BE2C (cell line): ENCODE measurements around the gene RSPRY1.
"Not testable (repeated sequence)": the region's sequence is repeated elsewhere in the genome, so short reads cannot be mapped to it uniquely, and the experiment has no call there.

ENCODE experiments used
- DNase-seq: peaks from one replicate; pipeline ENCODE4 v3.0.0-alpha.2; 2020
- H3K27me3 ChIP-seq: fragments of 250-450 bp; sonication (Bioruptor Pico); 2 replicates; pipeline ENCODE4 v1.5.1; 2020; ENCODE audit warnings: mild to moderate bottlenecking
- H3K36me3 ChIP-seq: fragments of 250-450 bp; sonication (Bioruptor Pico); 2 replicates; pipeline ENCODE4 v1.5.1; 2020; ENCODE audit warnings: mild to moderate bottlenecking
- H3K4me1 ChIP-seq: fragments of 250-450 bp; sonication (Bioruptor Pico); 2 replicates; pipeline ENCODE4 v1.5.1; 2020
- H3K4me3 ChIP-seq: 2 replicates; pipeline ENCODE4 v1.5.1; 2011; ENCODE audit warnings: low read depth, low read length
- H3K9me3 ChIP-seq: fragments of 250-450 bp; sonication (Bioruptor Pico); 2 replicates; pipeline ENCODE4 v1.5.1; 2020
- TF ChIP-seq, protein P1 (sequence below): IDR thresholded peaks from 2 replicates; pipeline ENCODE4 v1.5.1; 2012; ENCODE audit warnings: mild to moderate bottlenecking, low read depth, low read length

Gene RSPRY1

DNA sequence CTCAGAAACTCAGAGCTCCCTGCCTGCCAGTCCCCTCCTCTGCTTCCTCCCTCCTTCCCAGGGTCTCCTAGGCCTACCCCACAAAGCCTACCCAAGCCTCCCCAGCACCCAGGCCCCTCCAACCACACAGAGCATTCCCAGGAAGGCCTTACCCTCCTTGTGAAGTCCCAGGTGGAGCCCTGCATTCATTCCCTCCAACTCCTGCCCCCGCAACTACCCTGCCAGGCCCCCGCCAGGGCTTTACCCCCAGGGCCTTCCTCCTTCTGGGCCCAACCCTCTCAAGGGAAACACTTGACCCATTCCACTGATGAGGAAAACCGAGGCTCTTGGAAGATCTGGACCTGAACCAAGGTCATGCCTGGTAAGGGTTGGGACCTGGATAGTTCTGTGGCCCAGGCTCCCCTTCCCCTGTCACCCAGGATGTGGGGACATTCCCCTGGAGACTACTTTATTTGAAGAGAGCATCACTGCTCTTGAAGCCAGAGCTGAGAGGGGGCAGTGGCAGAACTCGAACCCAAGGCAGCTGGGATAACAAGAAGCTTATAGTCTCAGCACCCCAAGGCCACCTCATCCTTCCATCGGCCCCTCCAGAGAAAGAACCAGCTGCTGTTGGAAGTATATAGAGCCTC lies 85.9 kb downstream of the RSPRY1 start:
- DNase-seq = no peak
- Histone ChIP-seq H3K36me3 (no peaks in the 10 kb centered on the region), H3K4me1 (peaks cover 14% of the 10 kb centered on the region), H3K27me3 (no peaks in the 10 kb centered on the region), H3K9me3 (no peaks in the 10 kb centered on the region), H3K4me3 (no peak overlapping the region)
- TF ChIP-seq, protein P1, sequence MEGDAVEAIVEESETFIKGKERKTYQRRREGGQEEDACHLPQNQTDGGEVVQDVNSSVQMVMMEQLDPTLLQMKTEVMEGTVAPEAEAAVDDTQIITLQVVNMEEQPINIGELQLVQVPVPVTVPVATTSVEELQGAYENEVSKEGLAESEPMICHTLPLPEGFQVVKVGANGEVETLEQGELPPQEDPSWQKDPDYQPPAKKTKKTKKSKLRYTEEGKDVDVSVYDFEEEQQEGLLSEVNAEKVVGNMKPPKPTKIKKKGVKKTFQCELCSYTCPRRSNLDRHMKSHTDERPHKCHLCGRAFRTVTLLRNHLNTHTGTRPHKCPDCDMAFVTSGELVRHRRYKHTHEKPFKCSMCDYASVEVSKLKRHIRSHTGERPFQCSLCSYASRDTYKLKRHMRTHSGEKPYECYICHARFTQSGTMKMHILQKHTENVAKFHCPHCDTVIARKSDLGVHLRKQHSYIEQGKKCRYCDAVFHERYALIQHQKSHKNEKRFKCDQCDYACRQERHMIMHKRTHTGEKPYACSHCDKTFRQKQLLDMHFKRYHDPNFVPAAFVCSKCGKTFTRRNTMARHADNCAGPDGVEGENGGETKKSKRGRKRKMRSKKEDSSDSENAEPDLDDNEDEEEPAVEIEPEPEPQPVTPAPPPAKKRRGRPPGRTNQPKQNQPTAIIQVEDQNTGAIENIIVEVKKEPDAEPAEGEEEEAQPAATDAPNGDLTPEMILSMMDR = no peak

DNA sequence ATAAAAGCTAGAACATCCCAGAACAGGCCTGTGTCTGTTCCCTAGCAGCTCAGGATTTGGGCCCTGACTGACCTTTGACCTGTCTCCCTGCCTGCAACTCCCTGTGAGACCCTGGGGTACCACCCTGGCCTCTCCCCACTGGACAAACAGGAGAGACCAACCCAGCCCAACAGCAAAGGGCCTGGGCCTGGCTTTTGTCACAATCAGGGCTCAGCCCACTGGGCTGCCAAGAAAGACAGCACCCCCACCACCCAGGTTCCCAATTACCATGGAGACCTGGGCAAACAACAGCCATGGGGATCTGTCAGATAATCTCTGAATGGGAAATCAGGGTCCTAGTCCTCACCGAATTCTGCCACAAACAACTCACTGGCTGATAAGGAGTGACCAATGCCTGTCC lies 87.2 kb downstream of the RSPRY1 start:
- H3K36me3 ChIP-seq = no peaks in the 10 kb centered on the region
- TF ChIP-seq, protein P1 = no peak
- no peaks in the 10 kb centered on the region for H3K9me3 ChIP-seq

DNA sequence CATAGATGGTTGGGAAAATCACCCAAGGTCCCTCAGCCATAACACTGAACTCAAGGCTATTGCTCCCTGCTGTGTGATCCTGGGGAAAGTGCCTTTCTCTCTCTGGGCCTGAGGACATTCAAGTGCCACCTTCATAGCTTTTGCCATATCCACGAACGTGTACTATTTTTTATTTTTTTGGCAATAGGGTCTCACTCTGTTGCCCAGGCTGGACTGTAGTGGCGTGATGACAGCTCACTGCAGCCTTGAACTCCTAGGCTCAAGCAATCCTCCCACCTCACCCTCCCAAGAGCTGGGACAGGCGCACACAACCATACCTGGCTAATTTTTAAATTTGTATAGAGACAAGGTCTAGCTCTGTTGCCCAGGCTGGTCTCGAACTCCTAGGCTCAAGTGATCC lies 87.7 kb downstream of the RSPRY1 start:
- Histone ChIP-seq H3K36me3 (no peaks in the 10 kb centered on the region), H3K9me3 (no peaks in the 10 kb centered on the region), H3K27me3 (no peaks in the 10 kb centered on the region), H3K4me1 (peaks cover 10% of the 10 kb centered on the region), H3K4me3 (no peak overlapping the region)
- DNase-seq = no peak
- TF ChIP-seq, protein P1 = no peak

More for the DNA sequence above, 87.2 kb downstream of the RSPRY1 start:
- H3K4me1 ChIP-seq = peaks cover 13% of the 10 kb centered on the region
- peak; percentile 52 for DNase-seq
- H3K4me3 ChIP-seq = no peak overlapping the region
- no peaks in the 10 kb centered on the region for H3K27me3 ChIP-seq

DNA sequence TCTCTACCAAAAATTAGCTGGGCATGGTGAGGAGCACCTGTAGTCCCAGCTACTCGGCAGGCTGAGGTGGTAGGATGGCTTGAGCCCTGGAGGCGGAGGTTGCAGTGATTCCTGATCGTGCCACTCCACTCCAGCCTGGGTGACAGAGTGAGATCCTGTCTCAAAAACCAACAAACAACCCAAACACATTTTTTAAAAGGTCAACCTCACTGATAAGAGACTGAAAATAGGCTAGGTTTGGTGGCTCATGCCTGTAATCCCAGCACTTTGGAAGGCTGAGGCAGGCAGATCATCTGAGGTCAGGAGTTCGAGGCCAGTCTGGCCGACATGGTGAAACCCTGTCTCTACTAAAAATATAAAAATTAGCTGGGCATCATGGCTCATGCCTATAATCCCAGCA lies 89.8 kb downstream of the RSPRY1 start:
- not testable (repeated sequence) for H3K4me3 ChIP-seq, H3K36me3 ChIP-seq, H3K4me1 ChIP-seq

DNA sequence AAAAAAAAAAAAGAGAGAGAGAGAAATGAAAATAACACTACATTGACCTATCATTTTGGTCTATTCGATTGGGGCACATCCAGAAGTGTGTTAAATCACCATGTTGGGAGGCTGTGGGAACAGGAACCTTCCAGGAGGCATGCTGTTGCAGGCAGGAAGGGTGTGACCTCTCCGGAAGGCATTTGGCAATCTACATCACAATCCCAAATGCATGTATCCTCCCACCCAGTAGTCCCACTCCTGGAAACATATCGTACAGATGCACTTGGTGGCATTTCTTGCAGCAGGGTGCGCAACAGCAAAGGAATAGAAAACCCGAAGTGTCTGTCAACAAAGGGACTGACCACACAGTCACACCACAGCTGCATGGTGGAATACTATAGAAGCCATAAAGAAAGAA lies 90.5 kb downstream of the RSPRY1 start:
- DNase-seq = no peak
- H3K4me1 ChIP-seq = peaks cover 3% of the 10 kb centered on the region

More for the DNA sequence above, 89.8 kb downstream of the RSPRY1 start:
- not testable (repeated sequence) for H3K9me3 ChIP-seq, DNase-seq, H3K27me3 ChIP-seq

DNA sequence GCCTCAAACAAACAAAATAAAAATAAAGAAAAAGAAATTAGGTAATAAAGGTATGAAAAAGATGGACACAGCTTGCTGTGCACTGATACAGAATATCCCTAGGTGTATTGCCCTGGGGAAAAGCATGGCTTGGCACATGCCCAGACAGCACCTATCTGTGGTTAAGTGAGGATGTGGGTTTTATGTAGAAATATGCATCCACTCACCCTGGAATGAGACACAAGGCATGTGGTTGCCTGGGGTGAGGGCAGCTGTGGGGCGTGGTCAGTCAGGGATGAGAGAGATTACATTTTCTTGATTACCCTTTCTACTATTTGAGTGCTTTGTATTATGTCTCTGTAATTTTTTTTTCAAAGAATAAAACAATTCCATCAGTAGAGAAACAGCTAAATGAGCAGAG lies 91.5 kb downstream of the RSPRY1 start:
- no peaks in the 10 kb centered on the region for H3K27me3 ChIP-seq
- no peak for DNase-seq
- H3K4me1 ChIP-seq = peaks cover 3% of the 10 kb centered on the region
- TF ChIP-seq, protein P1 = no peak
- H3K9me3 ChIP-seq = no peaks in the 10 kb centered on the region
- H3K36me3 ChIP-seq = no peaks in the 10 kb centered on the region
- H3K4me3 ChIP-seq = no peak overlapping the region

More for the DNA sequence above, 90.5 kb downstream of the RSPRY1 start:
- TF ChIP-seq, protein P1 = no peak
- no peaks in the 10 kb centered on the region for H3K9me3 ChIP-seq
- no peak overlapping the region for H3K4me3 ChIP-seq
- no peaks in the 10 kb centered on the region for H3K27me3 ChIP-seq
- no peaks in the 10 kb centered on the region for H3K36me3 ChIP-seq
